GM10847 (cell line): ENCODE data around the gene ELP6.

ENCODE experiments used
- POLR2A ChIP-seq: IDR thresholded peaks from 2 replicates; pipeline ENCODE4 v1.6.1; 2011; ENCODE audit not compliant: insufficient read length; ENCODE audit errors: extremely low read depth

The ELP6 gene

DNA sequence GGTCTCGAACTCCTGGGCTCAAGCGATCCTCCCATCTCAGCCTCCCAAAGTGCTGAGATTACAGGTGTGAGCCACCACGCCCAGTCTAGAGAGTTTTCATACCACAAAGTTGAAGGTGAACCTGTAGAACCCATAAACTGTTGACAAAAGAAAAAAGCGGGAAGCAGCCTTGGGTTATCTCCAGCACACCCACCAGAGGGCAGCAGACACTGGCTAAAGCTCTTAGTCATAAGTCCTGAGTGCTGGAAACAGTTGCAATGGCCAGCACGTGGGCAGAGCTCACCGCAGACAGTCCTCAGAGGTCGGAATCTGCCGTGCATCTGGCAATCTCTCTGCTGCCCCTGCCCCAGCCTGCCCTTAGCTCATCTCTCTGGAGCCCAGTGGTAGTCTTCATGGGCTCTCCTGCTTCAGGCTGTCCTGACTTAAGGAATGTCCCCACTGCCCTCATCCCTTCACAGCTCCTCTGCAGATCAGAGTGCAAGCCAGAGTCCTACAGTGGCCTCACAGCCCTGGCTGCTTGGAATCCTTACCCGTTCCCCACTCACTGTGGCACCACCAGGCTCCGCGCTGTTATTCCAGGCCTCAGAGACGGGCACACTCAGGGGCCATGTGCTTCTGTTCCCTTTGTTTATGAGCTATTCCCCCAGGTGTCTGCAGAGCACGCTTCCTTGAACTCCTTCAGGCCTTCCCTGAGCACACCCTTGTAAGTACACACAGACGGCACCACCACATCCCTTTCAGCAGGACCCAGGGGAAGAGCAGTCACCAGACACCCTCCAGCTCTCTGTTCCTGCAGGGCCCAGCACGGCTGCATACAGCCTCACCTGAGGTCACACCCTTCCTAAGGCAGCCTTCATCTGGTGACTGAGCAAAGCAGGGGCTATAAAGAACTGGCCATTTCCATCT lies 8.8 kb upstream of the ELP6 start:
- TF ChIP-seq POLR2A, result no peak

- TF ChIP-seq POLR2A, result no peak
Observed at GRCh38 chr3:47520756-47521155, 7.2 kb upstream of the ELP6 start.

DNA sequence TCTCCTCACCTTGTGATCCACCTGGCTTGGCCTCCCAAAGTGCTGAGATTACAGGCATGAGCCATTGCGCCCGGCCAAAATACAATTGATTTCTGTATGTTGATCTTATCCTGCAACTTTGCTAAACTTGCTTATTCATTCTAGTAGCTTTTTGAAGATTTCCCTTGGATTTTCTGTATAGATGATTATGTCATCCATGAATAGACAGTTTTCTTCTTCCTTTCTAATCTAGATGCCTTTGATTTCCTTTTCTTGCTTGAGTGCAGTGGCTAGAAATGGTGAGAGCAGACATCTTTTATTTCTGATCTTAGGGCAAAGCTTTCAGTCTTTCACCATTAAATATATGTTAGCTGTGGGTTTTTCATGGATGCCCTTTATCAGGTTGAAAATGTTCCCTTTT lies 4.4 kb upstream of the ELP6 start:
- no peak for TF ChIP-seq POLR2A

GRCh38 chr3:47515864-47516319 lies 2.4 kb upstream of the ELP6 start:
- TF ChIP-seq POLR2A, result no peak

DNA sequence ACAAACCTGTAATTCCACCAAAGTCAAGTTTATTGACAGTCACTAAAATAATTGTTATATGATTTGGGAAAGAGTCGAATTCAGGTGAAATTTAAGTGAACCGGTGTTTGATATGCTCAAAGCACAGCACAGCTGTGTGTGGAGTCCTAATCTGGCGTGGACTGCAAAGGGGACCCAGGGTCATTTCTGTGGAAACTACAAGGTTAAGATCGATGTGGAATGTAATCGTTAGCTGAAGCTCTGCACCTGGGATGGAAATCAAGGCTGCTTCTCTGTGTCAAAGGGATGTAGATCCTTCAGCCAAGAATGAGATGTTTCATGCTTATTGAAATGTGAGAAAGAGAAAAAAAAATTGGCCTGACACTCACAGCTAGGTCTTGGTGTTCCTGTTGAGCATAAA lies 1.6 kb upstream of the ELP6 start:
- no peak for TF ChIP-seq POLR2A

DNA sequence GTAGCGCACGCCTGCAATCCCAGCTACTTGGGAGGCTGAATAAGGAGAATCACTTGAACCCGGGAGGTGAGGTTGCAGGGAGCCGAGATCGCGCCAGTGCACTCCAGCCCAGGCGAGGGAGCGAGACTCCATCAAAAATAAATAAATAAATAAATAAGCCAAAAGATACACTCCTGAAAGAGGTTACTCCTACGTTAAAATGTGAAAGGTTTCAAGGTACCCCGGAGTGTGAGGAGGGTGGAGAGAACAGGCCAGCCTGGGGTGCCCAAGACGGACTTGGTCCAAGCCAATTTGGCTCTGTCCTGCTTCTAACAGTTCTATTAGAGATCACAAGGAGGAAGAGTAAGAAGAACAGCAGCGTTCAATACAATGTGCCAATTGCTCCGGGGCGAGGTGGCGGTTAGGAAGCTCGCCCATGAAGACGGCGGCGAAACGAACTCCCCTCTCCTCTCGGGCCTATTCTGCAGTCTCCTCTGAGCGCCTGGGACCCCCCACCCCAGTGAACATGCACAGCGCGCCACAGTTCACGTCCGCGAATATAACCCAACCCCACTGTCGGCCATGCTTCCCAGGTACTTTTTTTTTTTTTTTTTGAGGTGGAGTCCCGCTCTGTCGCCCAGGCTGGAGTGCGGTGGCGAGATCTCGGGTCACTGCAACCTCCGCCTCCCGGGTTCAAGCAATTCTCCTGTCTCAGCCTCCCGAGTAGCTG lies 942 bp downstream of the ELP6 start:
- TF ChIP-seq POLR2A, result no peak

GRCh38 chr3:47504113-47504512 lies 9.4 kb downstream of the ELP6 start:
- TF ChIP-seq POLR2A, result no peak

- TF ChIP-seq POLR2A, result no peak
Observed at GRCh38 chr3:47503033-47503432, 10.5 kb downstream of the ELP6 start.

DNA sequence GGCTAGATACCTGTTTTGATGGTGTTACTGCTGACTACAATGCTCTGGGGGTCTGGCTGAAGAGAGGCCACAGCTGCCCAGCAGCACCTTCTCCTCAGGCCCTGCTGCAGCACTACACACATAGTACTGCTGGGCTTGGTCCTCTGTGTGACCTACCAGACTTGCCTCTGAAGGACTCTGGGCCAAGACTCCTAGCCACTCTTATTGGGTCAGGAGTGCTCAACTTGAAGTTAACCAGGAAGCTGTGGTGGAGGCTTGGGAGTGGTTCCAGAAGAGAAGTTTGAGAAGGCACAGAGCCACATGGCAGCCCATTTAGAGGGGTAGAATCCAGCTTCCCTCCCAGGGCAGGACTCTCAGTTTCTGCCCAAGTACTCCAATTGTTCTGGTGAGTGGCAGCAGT lies 16.6 kb downstream of the ELP6 start:
- TF ChIP-seq POLR2A, result no peak

- TF ChIP-seq POLR2A, result no peak
Observed at GRCh38 chr3:47495886-47496285, 17.6 kb downstream of the ELP6 start.

DNA sequence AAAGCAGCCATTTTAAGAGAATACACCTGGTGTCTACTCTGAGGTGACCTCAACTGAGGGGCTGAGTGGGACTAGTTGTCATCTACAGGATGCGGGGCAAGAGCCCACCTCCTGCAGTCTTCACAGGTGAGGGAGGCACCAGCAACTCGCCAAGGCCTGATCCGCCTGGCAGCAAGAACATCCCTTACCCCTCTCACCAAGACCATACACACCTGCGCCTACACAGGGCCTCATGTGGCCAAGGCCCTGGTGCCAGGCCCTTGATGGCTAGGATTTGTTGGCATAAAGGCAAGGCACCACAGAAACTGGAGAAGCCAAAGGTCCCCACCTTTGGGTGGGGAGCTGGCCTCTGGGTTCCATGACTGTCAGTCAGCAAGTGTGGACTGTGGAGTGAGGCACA lies 18.4 kb downstream of the ELP6 start:
- no peak for TF ChIP-seq POLR2A

- no peak for TF ChIP-seq POLR2A
Observed at GRCh38 chr3:47491777-47492176, 21.7 kb downstream of the ELP6 start.

GRCh38 chr3:47491186-47491585 lies 22.3 kb downstream of the ELP6 start:
- no peak for TF ChIP-seq POLR2A

DNA sequence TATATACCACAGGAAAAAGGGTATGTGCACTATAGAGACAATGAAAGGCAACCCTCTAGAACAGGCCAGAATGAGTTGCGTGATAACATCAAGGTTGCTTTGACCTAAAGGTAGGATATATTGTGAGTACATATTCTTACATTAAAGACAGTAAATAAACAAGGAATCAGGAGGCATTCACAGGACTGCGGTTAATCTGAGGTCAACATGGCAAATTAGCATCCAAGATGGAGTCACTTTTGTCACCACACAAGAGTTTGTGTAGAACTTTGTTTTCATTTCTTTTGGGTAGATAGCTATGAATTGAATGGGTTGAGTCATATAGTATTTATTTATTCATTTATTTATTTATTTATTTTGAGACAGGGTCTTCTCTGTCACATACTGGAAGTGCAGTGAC lies 26.2 kb downstream of the ELP6 start:
- TF ChIP-seq POLR2A, result no peak

DNA sequence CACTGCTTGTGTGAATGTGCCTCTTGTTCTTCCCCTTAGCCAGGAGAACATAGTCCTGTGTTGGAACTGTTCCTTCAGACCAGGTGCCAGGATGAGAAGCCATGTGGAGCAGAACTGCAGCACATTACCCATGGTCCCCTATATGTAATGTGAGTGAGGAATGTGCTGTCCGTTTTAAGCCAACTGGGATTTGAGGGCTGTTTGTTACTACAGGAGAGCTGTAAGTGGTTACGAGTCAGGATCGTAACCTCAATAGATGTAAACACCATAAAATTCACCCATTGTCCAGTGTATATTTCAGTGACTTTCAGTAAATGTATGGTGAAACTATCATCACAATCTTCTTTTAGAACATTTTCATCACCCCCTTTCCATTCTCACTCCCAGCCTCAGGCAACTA lies 27.7 kb downstream of the ELP6 start:
- no peak for TF ChIP-seq POLR2A

- no peak for TF ChIP-seq POLR2A
Observed at GRCh38 chr3:47482366-47482765, 31.1 kb downstream of the ELP6 start.
